Liver (tissue), 3 donors: ENCODE results near the gene ANKRD33B.

Source experiments
- EGR1 ChIP-seq, 2 donors: IDR thresholded peaks; 2 replicates each; pipeline ENCODE4 v1.6.1; 2016 to 2018; ENCODE audit warnings: antibody characterized with exemption in 2 of 2, low read depth in 2 of 2
- GABPA ChIP-seq, 2 donors: IDR thresholded peaks in 1 of 2; conservative IDR thresholded peaks in 1 of 2; 2 replicates each; pipeline ENCODE4 v1.6.1; 2016; ENCODE audit warnings: antibody characterized with exemption in 2 of 2, mild to moderate bottlenecking in 1 of 2, moderate library complexity in 1 of 2
- HNF4A ChIP-seq, 2 donors: conservative IDR thresholded peaks; 2 replicates each; pipeline ENCODE4 v1.6.1; 2016; ENCODE audit warnings: antibody characterized with exemption in 2 of 2, mild to moderate bottlenecking in 2 of 2
- JUND ChIP-seq, 2 donors: IDR thresholded peaks; 2 replicates each; pipeline ENCODE4 v1.6.1; 2016; ENCODE audit warnings: antibody characterized with exemption in 2 of 2
- MAX ChIP-seq: IDR thresholded peaks from 2 replicates; pipeline ENCODE4 v1.6.1; 2016; ENCODE audit warnings: antibody characterized with exemption
- RAD21 ChIP-seq, 2 donors: IDR thresholded peaks; 2 replicates each; pipeline ENCODE4 v1.6.1; 2016; ENCODE audit warnings: antibody characterized with exemption in 2 of 2, mild to moderate bottlenecking in 2 of 2
- YY1 ChIP-seq: IDR thresholded peaks from 2 replicates; pipeline ENCODE4 v1.6.1; 2016; ENCODE audit warnings: antibody characterized with exemption, mild to moderate bottlenecking
- ZBTB33 ChIP-seq: IDR thresholded peaks from 2 replicates; pipeline ENCODE4 v1.6.1; 2016; ENCODE audit warnings: antibody characterized with exemption
- TF ChIP-seq, protein P1 (sequence below): fragments of 150-350 bp; IDR thresholded peaks from 2 replicates; pipeline ENCODE4 v1.5.1; 2017; ENCODE audit warnings: improper control_type of control experiment, low read depth, low read length; ENCODE audit not compliant: missing input control
- TF ChIP-seq, protein P2 (sequence below): IDR thresholded peaks from 2 replicates; pipeline ENCODE4 v1.6.1; 2016; ENCODE audit warnings: antibody characterized with exemption, mild to moderate bottlenecking
- donor health status: healthy.
- donor health status: healthy.

- no peak for TF ChIP-seq GABPA (IDR thresholded peaks at IDR 0.05 in 1 of 2, conservative IDR thresholded peaks at IDR 0.05 in 1 of 2)
- TF ChIP-seq, protein P1, sequence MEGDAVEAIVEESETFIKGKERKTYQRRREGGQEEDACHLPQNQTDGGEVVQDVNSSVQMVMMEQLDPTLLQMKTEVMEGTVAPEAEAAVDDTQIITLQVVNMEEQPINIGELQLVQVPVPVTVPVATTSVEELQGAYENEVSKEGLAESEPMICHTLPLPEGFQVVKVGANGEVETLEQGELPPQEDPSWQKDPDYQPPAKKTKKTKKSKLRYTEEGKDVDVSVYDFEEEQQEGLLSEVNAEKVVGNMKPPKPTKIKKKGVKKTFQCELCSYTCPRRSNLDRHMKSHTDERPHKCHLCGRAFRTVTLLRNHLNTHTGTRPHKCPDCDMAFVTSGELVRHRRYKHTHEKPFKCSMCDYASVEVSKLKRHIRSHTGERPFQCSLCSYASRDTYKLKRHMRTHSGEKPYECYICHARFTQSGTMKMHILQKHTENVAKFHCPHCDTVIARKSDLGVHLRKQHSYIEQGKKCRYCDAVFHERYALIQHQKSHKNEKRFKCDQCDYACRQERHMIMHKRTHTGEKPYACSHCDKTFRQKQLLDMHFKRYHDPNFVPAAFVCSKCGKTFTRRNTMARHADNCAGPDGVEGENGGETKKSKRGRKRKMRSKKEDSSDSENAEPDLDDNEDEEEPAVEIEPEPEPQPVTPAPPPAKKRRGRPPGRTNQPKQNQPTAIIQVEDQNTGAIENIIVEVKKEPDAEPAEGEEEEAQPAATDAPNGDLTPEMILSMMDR, result no peak
- TF ChIP-seq EGR1 (IDR thresholded peaks at IDR 0.05; ENCODE audit: low read depth in 2 of 2), result no peak
- TF ChIP-seq ZBTB33, result no peak
- TF ChIP-seq MAX, result no peak
- TF ChIP-seq RAD21 (IDR thresholded peaks at IDR 0.05), result no peak
- TF ChIP-seq, protein P2, sequence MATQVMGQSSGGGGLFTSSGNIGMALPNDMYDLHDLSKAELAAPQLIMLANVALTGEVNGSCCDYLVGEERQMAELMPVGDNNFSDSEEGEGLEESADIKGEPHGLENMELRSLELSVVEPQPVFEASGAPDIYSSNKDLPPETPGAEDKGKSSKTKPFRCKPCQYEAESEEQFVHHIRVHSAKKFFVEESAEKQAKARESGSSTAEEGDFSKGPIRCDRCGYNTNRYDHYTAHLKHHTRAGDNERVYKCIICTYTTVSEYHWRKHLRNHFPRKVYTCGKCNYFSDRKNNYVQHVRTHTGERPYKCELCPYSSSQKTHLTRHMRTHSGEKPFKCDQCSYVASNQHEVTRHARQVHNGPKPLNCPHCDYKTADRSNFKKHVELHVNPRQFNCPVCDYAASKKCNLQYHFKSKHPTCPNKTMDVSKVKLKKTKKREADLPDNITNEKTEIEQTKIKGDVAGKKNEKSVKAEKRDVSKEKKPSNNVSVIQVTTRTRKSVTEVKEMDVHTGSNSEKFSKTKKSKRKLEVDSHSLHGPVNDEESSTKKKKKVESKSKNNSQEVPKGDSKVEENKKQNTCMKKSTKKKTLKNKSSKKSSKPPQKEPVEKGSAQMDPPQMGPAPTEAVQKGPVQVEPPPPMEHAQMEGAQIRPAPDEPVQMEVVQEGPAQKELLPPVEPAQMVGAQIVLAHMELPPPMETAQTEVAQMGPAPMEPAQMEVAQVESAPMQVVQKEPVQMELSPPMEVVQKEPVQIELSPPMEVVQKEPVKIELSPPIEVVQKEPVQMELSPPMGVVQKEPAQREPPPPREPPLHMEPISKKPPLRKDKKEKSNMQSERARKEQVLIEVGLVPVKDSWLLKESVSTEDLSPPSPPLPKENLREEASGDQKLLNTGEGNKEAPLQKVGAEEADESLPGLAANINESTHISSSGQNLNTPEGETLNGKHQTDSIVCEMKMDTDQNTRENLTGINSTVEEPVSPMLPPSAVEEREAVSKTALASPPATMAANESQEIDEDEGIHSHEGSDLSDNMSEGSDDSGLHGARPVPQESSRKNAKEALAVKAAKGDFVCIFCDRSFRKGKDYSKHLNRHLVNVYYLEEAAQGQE, result no peak
- TF ChIP-seq JUND (IDR thresholded peaks at IDR 0.05), result no peak
- TF ChIP-seq YY1, result no peak
- TF ChIP-seq HNF4A (conservative IDR thresholded peaks at IDR 0.05), result no peak
Observed at GRCh38 chr5:10653043-10653442, 89.2 kb downstream of the ANKRD33B start.
